ENCODE measurements around the gene CNOT3.
"Not testable (repeated sequence)": the region's sequence is repeated elsewhere in the genome, so short reads cannot be mapped to it uniquely, and the experiment has no call there.

CNOT3 gene

GRCh38 chr19:54173359-54173699 lies 35.8 kb downstream of the CNOT3 start:
- no peak for DNase-seq

- DNase-seq = no peak
Measured at GRCh38 chr19:54173951-54174834, 36.6 kb downstream of the CNOT3 start.

GRCh38 chr19:54178581-54179261 lies 41.2 kb downstream of the CNOT3 start:
- DNase-seq = peak; percentile 56

- no peak for DNase-seq
Measured at GRCh38 chr19:54179262-54179852, 41.8 kb downstream of the CNOT3 start.

- DNase-seq = peak; percentile 87
Measured at GRCh38 chr19:54179921-54180461, 42.4 kb downstream of the CNOT3 start.

- DNase-seq = no peak
Measured at GRCh38 chr19:54180691-54181091, 43.1 kb downstream of the CNOT3 start.

GRCh38 chr19:54181894-54182293 lies 44.3 kb downstream of the CNOT3 start:
- not testable (repeated sequence) for DNase-seq

GRCh38 chr19:54183431-54183830 lies 45.9 kb downstream of the CNOT3 start:
- DNase-seq = no peak

- no peak for DNase-seq
Measured at GRCh38 chr19:54186351-54186750, 48.8 kb downstream of the CNOT3 start.

GRCh38 chr19:54186934-54187381 lies 49.4 kb downstream of the CNOT3 start:
- DNase-seq = no peak

GRCh38 chr19:54188215-54188871 lies 50.8 kb downstream of the CNOT3 start:
- DNase-seq = no peak

GRCh38 chr19:54189145-54189734 lies 51.7 kb downstream of the CNOT3 start, which contains the start of gene MBOAT7:
MBOAT7 (minus strand) TSS chr19:54189580; CDS start chr19:54188508, 1,072 bp downstream.
- no peak for DNase-seq

GRCh38 chr19:54189735-54190502 lies 52.4 kb downstream of the CNOT3 start:
- peak; percentile 100 for DNase-seq

- peak; percentile 99 for DNase-seq
Measured at GRCh38 chr19:54190503-54191010, 53.0 kb downstream of the CNOT3 start.

- peak; percentile 98 for DNase-seq
Measured at GRCh38 chr19:54191011-54191810, 53.6 kb downstream of the CNOT3 start, which contains the start of gene TSEN34. TSEN34 (plus strand) TSS chr19:54191308; CDS start chr19:54191365, 57 bp downstream.

GRCh38 chr19:54191811-54192453 lies 54.4 kb downstream of the CNOT3 start:
- no peak for DNase-seq

GRCh38 chr19:54193011-54193410 lies 55.4 kb downstream of the CNOT3 start:
- DNase-seq = no peak

GRCh38 chr19:54194463-54194862 lies 56.9 kb downstream of the CNOT3 start:
- DNase-seq = not testable (repeated sequence)

GRCh38 chr19:54196536-54196935 lies 59.0 kb downstream of the CNOT3 start:
- DNase-seq = no peak

GRCh38 chr19:54197121-54197520 lies 59.6 kb downstream of the CNOT3 start:
- DNase-seq = no peak

All from retina (tissue), 1 donor.